HPDE6-E6E7 (cell line): ENCODE data around the gene KIAA1755.
"Not testable (repeated sequence)": the region's sequence is repeated elsewhere in the genome, so short reads cannot be mapped to it uniquely, and the experiment has no call there.

Source experiments
- DNase-seq: peaks from one replicate; pipeline ENCODE4 v3.0.0; 2011; ENCODE audit warnings: missing footprints; ENCODE audit errors: extremely low spot score

KIAA1755 gene

DNA sequence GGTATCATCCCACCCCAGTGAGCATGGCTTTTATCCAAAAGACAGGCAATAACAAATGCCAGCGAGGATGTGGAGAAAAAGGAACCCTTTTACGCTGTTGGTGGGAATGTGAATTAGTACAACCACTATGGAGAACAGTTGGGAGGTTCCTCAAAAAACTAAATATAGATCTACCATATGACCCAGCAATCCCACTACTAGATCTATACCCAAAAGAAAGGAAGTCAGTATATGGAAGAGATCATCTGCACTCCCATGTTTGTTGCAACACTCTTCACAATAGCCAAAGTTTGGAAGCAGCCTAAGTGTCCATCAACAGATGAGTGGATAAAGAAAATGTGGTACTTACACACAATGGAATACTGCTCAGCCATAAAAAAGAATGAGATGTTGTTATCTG is 5.9 kb upstream of the KIAA1755 start:
- DNase-seq: no peak

DNA sequence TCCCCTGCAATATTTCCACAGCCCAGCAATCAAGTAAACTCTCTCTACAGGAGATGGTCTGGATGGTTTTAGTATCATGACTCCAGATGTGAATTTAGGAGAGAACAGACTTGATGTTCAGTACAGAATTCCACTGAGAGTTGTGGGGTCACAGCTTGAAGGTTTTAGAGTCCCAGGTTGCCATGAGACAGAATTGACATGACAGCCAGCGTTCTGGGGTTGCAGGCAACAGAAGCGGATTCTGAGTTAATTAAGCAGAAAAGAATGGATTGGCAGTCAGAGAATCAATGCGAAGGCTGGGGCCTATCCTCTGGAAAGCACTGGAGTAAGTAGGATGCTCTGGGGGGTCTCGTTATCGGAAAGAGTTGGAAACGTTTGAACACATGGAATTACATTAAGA is 2.4 kb upstream of the KIAA1755 start:
- no peak for DNase-seq

DNA sequence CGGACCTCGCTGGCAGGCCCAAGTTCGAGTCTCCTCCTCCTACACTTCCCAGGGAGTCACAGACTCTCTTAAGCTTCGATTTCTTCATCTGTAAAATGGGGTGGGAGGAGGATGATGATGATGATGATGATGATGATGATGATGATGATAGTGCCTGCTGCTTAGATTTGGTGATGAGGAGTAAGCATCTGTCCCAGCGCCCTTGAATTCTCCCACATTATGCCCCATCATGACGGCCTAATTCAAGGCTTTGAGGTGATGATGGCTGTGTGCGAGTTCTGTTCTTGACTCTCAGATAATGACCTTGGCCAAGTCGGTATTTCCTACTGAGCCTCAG is 487 bp upstream of the KIAA1755 start:
- DNase-seq: no peak

DNA sequence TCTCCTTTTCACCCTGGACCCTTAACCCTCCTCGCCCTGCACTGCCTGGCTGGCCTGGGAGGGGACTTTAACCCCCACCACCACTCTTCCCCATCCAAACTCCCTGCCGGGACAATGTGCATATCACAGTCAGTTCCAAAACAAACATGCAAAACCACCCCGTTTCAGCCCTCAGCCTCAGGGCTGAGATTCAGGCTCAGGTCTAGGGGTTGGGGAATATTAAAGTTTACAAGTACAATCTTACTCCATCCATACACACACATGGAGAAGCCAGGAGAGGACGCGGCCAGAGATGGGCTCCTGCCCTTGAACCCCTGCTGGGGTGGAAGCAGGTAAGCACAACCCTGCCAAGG is 534 bp downstream of the KIAA1755 start:
- DNase-seq: no peak

DNA sequence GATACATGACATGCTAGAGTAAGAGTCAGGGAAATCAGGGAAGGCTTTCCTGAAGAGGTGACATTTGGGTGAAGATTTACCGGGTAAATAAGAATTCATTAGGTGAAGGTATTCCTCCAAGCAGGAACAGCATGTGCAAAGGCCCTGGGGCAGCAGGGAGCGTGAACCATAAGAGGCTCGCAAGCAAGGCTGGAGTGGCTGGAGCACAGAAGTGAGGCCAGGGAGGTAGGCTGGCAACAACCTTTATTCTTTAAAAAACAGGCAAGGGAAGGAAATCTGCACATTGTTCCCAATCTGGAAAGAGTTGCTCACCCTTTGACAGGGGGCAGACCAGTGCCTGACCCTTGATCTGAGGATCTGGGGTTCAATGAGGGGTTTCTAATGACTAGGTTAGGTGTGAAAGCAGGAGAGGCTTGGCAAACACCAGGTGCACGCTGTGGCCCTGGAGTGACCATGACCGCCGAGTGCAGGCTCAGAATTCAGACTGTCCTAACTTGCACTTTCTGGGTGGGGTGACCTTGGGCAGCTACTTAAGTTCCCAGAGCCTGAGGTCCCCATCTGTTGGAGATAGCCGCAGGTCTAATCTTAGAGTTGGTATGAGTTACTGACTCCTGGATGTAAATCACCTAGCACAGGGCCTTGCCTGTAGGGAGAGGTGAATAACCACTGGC is 1.9 kb downstream of the KIAA1755 start:
- DNase-seq: no peak

DNA sequence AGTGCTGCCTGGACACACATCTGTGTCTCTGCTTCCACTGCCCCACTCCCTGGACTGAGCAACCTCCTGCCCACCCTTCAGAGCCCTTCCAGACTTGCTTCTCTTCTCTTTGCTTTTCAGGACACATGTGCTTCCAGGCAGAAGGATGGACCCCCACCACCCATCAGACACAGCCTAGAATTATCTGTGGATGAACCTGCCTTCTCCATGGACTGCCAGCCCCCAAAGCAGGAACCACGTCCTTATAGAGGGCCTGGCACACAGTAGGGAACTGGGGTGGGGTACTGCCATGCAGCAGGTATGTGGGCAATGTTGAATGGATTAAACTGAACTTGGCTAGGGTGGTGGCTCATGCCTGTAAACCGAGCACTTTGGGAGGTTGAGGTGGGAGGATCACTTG is 3.6 kb downstream of the KIAA1755 start:
- no peak for DNase-seq

DNA sequence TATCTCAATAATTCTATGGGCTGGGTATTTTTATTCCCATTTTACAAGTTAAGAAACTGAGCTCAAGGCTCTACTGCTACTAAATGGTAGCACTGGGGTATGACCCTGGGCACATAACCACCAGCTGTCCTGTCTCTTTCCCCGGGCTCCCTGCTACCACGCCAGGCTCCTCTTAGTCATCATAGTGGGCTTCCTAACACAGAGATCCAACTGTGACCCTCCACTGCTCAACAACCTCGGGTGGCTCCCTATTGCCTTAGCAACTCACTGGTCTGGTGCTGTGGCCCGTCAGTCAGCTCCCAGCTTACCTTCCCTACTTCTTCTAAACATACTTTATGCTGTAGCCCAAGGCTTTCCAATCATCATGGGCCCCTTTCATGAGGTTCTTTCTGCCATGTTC is 4.5 kb downstream of the KIAA1755 start:
- no peak for DNase-seq

DNA sequence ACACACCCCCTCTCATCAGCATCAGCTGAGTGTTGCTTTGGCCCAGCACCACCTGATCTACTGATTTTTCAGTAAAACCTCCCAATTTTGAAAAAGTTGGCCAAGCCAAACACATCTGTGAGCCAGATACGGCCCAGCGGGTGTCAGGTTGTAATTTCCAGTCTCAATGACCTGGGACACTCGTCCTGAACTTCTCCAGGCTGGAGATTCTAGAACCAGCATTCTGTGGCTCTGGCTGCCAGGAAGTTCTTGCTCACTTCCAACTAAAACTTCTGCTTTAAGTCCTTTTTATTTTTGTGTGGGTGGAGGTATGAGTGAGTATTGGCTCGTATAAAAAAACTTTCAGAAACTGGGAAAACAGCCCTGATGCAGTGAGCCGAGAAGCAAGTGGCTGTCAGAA is 5.1 kb downstream of the KIAA1755 start:
- DNase-seq: no peak

DNA sequence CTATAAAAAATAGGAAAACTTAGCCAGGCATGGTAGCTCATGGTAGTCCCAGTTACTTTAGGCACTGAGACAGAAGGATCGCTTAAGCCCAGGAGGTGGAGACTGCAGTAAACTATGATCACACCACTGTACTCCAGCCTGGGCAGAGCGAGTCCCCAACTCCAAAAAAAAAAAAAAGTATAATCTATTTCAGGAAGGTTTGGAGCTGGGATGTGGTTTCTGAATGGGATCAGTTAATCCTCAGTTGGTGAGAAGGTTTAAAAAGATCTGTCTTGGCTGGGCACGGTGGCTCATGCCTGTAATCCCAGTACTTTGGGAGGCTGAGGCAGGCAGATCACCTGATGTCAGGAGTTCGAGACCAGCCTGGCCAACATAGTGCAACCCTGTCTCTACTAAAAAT is 5.9 kb downstream of the KIAA1755 start:
- not testable (repeated sequence) for DNase-seq

DNA sequence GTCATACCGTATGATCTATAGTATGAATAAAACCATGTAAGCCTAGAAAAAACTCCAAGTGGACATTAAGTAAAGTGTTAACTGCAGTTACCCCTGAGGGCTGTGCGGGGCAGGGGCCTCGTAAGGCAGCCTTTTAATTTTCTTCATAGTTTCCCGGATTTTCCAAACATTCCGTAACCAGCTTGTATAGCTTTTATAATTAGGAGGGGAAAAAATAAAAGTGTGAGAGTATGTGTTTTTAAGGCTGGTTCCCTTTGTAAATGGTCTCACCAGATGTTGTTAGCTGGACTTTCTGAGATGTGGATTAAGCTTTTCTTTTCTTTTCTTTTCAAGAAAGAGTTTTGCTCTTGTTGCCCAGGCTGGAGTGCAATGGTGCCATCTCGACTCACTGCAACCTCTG is 7.0 kb downstream of the KIAA1755 start:
- DNase-seq: no peak

DNA sequence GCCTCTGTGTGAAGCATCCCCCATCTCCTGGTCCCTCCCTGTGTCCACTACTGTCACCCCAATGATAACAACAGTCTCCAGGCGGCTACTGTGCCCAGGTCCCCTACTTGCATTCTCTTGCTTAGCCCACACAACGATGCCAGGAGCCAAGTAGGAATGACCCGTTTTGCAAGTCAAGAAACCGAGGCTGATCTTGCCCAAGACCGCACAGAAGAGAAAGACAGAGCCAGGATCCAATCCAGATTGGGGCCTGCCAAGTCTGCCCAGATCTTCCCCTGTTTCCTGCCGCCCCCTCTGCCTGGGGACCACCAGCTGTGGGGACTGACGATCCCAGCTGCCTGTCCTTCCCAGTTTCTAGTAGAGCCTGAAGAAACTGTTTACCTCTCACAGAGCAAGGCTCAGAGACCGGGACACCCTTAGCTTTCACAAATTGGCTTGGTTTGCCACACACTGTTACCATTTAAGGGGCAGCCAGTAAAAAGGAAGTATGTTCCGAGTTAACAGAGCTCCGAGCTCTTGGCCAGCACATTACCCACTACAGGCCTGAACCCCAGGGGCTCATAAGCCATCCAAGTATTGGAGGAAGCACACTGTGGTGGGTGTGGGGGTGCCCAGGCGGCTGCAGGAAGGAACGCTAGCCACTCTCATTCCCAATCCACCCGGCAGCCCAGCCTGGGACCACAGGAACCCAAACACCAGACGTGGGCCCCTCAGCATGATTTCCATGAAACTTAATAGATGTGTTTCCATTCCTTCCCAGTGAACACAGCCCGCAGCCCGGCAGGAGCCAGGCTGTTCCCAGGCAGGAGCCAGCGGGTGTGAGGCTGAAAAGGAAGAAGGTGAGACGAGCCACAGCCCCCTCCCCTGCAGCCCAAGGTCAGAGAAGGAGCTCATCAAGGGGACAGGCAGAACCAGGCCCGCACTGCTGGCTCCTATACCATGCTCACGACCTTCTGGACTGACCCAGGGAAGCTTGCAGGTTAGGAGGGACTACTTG is 7.9 kb downstream of the KIAA1755 start:
- DNase-seq: no peak

DNA sequence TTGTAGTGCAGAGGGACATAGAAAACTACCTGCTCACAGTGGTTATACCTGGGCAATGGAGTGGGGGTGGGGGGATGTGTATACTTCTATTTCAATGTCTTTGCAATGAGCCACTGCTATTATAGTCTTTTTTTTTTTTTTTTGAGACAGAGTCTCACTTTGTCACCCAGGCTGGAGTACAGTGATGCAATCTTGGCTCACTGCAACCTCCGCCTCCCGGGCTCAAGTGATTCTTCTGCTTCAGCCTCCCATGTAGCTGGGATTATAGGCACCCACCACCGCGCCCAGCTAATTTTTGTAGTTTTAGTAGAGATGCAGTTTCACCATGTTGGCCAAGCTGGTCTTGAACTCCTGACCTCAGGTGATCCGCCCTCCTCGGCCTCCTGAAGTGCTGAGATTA is 9.1 kb downstream of the KIAA1755 start:
- DNase-seq: not testable (repeated sequence)

DNA sequence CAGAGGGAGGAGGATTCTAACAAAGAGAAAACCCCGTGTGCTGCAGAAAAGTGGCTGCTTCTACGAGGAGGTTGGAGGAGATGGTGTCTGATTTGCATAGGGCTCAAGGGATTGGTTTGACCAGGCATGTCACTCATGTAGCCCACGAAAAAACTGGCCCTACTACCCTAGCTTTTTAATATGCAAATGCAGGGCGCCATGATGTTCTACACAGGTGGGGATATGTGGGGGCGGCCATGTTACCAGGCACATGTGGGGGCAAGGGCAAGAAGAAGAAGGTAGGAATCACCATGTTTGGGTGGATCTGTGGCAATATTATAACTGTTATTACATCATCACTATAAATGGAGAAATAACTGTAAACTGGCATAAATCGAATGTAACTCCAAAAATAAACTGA is 9.9 kb downstream of the KIAA1755 start:
- no peak for DNase-seq

DNA sequence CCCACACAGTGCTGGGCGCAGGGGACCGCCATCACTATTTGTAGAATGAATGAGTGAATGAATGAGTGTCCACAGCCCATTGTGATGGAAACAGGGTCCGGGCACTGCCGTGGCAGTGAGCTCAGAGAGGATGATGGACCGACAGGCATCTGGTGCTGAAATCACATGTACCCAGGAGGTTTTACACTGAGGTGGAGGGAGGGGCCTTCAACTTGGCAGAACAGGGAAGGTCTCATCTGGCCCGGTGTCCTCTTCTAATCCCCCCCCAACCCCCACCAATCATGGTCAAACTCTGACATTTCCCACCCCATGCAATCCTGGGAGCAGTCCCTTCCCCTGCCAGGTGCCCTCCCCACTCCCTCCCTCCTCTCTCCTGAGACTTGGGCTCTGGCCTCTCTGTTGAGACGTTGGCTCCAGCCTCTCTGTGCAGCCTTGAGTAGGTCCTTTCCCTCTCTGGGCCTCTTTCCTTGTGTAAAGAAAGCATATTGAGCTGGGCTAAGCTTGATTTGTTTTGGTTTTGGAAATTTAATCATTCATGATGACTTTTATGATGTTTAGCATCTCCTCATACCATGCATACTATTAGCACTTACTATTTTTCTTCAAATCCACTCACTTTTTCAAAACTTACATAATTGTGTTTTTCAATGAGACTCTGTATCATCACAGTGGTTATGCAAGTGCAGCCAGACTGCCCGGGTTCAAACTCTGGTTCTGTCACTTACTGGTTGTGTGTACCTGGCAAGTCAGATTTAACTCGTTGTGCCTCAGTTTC is 10.8 kb downstream of the KIAA1755 start:
- DNase-seq: no peak

DNA sequence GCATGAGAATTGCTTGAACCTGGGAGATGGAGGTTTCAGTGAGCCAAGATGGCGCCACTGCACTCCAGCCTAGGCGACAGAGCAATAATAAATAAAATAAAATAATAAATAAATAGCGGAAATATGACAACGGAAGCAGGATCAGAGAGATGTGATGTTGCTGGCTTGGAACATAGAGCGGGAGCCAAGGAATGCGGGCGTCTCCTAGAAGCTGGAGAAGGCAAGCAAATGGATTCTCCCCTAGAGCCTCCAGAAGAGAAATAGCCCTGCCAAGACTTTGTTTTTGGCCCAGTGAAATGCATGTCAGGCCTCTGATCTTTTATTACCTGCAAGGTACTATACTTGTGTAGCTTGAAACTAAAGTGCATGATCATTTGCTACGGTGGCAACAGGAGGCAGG is 12.4 kb downstream of the KIAA1755 start:
- no peak for DNase-seq

DNA sequence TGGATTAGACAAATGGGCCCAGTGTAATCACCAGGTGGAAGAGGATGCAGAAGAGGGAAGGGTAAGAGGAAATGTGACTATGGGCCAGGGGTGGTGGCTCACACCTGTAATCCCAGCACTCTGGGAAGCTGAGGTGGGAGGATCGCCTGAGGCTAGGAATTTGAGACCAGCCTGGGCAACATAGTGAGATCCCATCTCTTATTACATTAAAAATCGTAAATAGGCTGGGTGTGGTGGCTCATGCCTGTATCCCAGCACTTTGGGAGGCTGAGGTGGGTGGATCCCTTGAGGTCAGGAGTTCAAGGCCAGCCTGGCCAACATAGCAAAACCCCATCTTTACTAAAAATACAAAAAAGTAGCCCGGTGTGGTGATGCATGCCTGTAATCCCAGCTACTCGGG is 12.8 kb downstream of the KIAA1755 start:
- DNase-seq: not testable (repeated sequence)

DNA sequence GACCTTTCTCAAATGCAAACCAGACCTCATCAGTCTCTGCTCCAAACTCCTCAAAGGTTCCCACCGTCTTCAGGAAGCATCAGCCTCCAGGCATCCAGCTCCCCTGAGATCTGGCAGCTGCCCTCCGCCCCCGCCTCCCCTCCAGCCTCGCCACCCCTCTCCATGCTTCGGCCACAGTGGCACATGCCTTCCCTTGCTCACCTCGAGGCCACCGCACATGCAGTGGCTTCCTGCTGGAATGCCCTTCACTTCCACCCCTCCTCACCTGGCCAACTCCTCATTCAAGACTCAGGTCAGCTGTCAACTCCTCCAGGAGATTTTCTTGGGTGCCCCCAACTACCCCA is 13.4 kb downstream of the KIAA1755 start:
- DNase-seq: no peak

DNA sequence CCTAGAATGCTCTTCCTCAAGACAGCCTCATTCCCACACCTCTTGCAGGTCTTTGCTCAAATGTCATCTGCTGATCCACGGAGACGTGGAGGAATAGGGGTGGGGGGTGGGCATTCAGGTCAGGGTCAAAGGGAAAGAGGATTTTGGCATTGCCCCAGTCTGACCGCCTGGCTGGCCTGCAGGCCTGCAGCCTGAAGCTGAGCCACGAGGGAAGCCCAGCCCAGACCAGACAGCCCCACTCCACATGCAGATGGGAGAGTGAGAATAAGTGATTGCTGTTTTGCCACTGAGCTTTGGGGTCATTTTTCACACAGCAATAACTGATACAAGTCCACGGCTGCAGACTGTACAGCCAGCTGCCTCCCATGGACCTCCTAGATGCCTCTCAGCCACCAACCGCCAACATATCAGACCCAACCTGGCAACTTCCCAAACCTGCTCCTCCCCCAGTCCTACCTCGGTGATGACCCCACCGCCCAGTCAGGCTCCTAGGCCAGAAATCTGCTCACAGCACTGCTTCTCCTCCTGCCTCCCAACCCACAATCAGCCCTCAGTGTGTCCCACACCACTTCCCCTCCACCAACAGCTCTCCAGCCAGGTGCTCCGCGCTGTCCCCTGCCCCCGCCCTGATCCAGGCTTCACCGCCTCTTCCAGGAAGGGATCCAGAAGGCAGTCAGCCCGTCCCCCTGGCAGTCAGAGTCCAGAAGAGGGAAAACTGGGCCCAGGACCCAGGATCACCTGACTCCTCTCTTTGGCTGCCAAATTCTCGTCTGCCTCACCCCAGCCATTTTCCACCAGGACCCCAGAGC is 14.0 kb downstream of the KIAA1755 start:
- no peak for DNase-seq

DNA sequence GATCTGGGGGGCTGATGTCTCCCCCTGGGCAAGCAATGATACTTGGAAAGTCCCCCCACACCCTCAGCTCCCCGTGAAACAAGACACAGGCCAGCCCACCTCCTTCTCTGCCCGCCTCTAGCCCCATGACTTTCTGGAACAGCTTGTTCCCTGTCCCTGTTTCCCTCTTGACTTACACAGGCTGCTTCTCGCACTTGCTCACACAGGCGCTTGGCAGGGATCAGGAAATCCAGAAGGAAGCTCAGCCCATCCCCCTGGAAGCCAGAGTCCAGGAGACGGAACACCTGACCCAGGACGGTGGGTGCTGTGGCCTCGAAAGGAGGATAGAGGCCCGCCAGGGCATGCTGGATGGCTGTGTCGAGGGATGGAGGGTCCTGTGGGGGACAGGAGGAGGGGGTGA is 14.8 kb downstream of the KIAA1755 start:
- DNase-seq: no peak

DNA sequence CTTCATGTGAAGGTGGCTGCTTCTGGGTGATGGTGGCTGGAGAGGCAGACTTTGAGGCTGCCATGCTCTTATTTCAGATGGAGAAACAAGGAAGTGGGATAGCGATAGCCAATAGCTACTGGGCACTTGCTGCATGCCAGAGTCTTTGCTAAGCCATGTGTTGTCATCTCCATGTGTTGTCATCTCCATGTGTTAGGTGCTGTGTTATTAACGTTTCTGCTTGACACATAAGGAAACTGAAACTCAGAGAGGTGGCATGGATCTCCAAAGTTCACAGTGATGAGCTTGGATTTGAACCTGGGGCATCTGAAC is 16.9 kb downstream of the KIAA1755 start:
- DNase-seq: no peak

DNA sequence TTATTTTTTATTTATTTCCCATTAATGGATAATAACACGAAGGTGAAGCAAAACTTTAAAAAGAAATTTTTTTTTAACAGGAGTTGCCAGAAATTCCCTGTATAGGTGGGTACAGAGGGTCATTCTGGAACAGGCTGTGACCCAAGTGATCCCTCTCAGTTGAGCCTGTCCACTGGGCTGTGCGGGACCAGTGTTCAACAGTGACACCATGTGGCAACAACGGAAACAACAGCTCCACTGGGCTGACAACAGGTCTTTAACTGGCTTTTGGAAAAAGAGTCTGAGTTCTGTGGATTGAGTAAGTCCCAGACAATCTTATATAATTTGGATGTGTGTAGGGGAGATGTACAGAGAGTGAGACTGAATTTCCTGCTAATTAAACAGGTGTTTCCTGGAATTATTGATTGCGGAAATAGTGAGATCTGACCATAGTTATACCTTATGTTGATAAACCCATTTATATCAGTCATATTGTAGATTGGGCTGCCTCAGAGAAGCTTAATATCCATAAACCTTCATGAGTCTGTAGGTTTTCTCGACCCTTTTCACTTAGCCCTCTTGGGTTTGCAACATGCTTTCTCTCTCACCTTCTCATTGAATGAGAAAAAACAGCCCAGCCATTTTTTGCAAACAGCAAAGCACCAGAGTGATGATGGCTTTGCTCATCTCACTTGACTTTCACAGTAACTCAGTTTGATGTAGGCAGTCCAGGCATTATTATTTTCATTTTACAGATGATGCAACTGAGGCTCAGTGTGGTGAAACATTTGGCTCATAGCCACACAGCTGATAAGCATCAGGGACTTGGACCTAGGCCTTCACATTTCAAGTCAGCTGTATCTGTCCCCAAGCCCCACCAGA is 17.5 kb downstream of the KIAA1755 start:
- no peak for DNase-seq
